ENCODE results near the gene SLC49A3. TPM values are rescaled to one million over a fixed set of nuclear protein-coding genes. Genes with fewer than 3 reads are reported as not detected.
A peak's percentile ranks its signal among the peaks of the same experiment; 100 is the strongest.

Gene SLC49A3
- total and polyA plus RNA-seq, 3 experiments from 2014 or later: 0.52 to 1.1 (median 0.80) TPM

GRCh38 chr4:717601-718320 is 28.8 kb upstream of the SLC49A3 start:
- Mint-ChIP-seq H3K27me3 (no peaks in the 10 kb centered on the region), H3K36me3 (peaks cover 0 to 21% (median 2%) of the 10 kb centered on the region in 3 donors), H3K4me3 (no peak overlapping the region), H3K9me3 (peaks cover 0 to 1% (median 0%) of the 10 kb centered on the region in 5 donors), H3K4me1 (peaks cover 11 to 35% (median 14%) of the 10 kb centered on the region in 3 donors), H3K27ac (peak overlapping the region in 4 of 8 donors; percentile 15 to 93 (median 60))
- H3K27me3 ChIP-seq (ENCODE audit: insufficient read depth, low read length, poor library complexity, severe bottlenecking): no peaks in the 10 kb centered on the region
- DNase-seq: no peak
- no peak overlapping the region for H3K4me3 ChIP-seq (ENCODE audit: low read length)
- H3K4me1 ChIP-seq (ENCODE audit: insufficient read depth, low read length): no peaks in the 10 kb centered on the region
- ChIA-PET CTCF (no interaction called here), POLR2A (no interaction called here)
- H3K9me3 ChIP-seq (ENCODE audit: low read length): no peaks in the 10 kb centered on the region
- no peak overlapping the region for H3K27ac ChIP-seq (ENCODE audit: low read depth, low read length)
- H3K36me3 ChIP-seq (ENCODE audit: insufficient read depth, low read length): no peaks in the 10 kb centered on the region

DNA sequence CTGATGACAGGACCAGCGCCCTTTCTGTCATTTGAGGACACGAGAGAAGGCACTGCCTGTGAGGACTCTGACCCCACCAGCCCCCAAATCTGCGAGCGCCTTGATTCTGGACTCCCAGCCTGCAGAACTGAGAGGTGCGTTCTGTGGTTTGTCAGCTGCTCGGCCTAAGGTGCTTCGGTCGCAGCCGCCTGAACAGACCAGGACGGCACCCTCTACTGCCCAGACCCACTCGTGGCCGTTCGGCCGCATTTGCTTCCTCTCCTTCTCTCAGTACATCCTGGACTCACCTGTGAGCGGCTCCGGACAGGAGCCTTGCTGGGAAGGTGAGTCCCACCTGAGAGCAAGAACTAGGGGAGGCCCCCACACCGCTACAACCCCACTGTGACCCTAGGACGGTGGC is 25.1 kb upstream of the SLC49A3 start:
- CTCF ChIA-PET: no interaction called here
- peaks cover 0 to 7% (median 0%) of the 10 kb centered on the region in 3 donors for H3K36me3 Mint-ChIP-seq
- H3K27ac Mint-ChIP-seq: peak overlapping the region in 1 of 8 donors; percentile 54

GRCh38 chr4:712916-713632 is 24.1 kb upstream of the SLC49A3 start:
- Mint-ChIP-seq H3K4me3 (no peak overlapping the region), H3K27me3 (no peaks in the 10 kb centered on the region), H3K27ac (peak overlapping the region in 1 of 8 donors; percentile 43), H3K36me3 (peaks cover 0 to 7% (median 0%) of the 10 kb centered on the region in 3 donors), H3K4me1 (peaks cover 30 to 58% (median 45%) of the 10 kb centered on the region in 3 donors), H3K9me3 (no peaks in the 10 kb centered on the region)
- ChIA-PET CTCF (no interaction called here), POLR2A (no interaction called here)
- Histone ChIP-seq H3K9me3 (ENCODE audit: low read length) (no peaks in the 10 kb centered on the region), H3K27me3 (ENCODE audit: insufficient read depth, low read length, poor library complexity, severe bottlenecking) (no peaks in the 10 kb centered on the region), H3K4me3 (ENCODE audit: low read length) (no peak overlapping the region), H3K4me1 (ENCODE audit: insufficient read depth, low read length) (no peaks in the 10 kb centered on the region), H3K27ac (ENCODE audit: low read depth, low read length) (no peak overlapping the region), H3K36me3 (ENCODE audit: insufficient read depth, low read length) (no peaks in the 10 kb centered on the region)
- DNase-seq: no peak

More for the DNA sequence above, 25.1 kb upstream of the SLC49A3 start:
- H3K36me3 ChIP-seq (ENCODE audit: insufficient read depth, low read length): no peaks in the 10 kb centered on the region
- no peak overlapping the region for H3K27ac ChIP-seq (ENCODE audit: low read depth, low read length)
- POLR2A ChIA-PET: no interaction called here
- no peaks in the 10 kb centered on the region for H3K27me3 ChIP-seq (ENCODE audit: insufficient read depth, low read length, poor library complexity, severe bottlenecking)
- no peaks in the 10 kb centered on the region for H3K27me3 Mint-ChIP-seq
- no peaks in the 10 kb centered on the region for H3K9me3 ChIP-seq (ENCODE audit: low read length)
- no peaks in the 10 kb centered on the region for H3K9me3 Mint-ChIP-seq
- DNase-seq: no peak
- no peaks in the 10 kb centered on the region for H3K4me1 ChIP-seq (ENCODE audit: insufficient read depth, low read length)
- no peak overlapping the region for H3K4me3 Mint-ChIP-seq
- peaks cover 24 to 49% (median 39%) of the 10 kb centered on the region in 3 donors for H3K4me1 Mint-ChIP-seq
- H3K4me3 ChIP-seq (ENCODE audit: low read length): no peak overlapping the region

GRCh38 chr4:712093-712492 is 23.1 kb upstream of the SLC49A3 start:
- Mint-ChIP-seq H3K4me1 (peaks cover 27 to 53% (median 45%) of the 10 kb centered on the region in 3 donors), H3K4me3 (no peak overlapping the region)
- CTCF ChIA-PET: no interaction called here

GRCh38 chr4:710916-711315 is 22.0 kb upstream of the SLC49A3 start:
- peak overlapping the region in 2 of 8 donors; percentile 53 to 64 for H3K27ac Mint-ChIP-seq
- H3K27me3 ChIP-seq (ENCODE audit: insufficient read depth, low read length, poor library complexity, severe bottlenecking): no peaks in the 10 kb centered on the region
- H3K4me1 ChIP-seq (ENCODE audit: insufficient read depth, low read length): peaks cover 6% of the 10 kb centered on the region
- no peak for DNase-seq
- peaks cover 27 to 55% (median 40%) of the 10 kb centered on the region in 3 donors for H3K4me1 Mint-ChIP-seq
- no peaks in the 10 kb centered on the region for H3K9me3 ChIP-seq (ENCODE audit: low read length)
- H3K36me3 Mint-ChIP-seq: peaks cover 0 to 6% (median 0%) of the 10 kb centered on the region in 3 donors
- H3K36me3 ChIP-seq (ENCODE audit: insufficient read depth, low read length): no peaks in the 10 kb centered on the region
- H3K27me3 Mint-ChIP-seq: no peaks in the 10 kb centered on the region
- CTCF ChIA-PET: no interaction called here
- H3K4me3 ChIP-seq (ENCODE audit: low read length): no peak overlapping the region
- POLR2A ChIA-PET: no interaction called here
- peak overlapping the region in 1 of 7 donors; percentile 27 for H3K4me3 Mint-ChIP-seq
- H3K9me3 Mint-ChIP-seq: no peaks in the 10 kb centered on the region
- H3K27ac ChIP-seq (ENCODE audit: low read depth, low read length): no peak overlapping the region

More at GRCh38 chr4:712093-712492, 23.1 kb upstream of the SLC49A3 start:
- no peak overlapping the region for H3K4me3 ChIP-seq (ENCODE audit: low read length)
- Mint-ChIP-seq H3K27ac (peak overlapping the region in 1 of 8 donors; percentile 32), H3K9me3 (no peaks in the 10 kb centered on the region), H3K36me3 (peaks cover 0 to 7% (median 0%) of the 10 kb centered on the region in 3 donors), H3K27me3 (no peaks in the 10 kb centered on the region)
- no peaks in the 10 kb centered on the region for H3K27me3 ChIP-seq (ENCODE audit: insufficient read depth, low read length, poor library complexity, severe bottlenecking)
- POLR2A ChIA-PET: no interaction called here
- peaks cover 2% of the 10 kb centered on the region for H3K4me1 ChIP-seq (ENCODE audit: insufficient read depth, low read length)
- no peaks in the 10 kb centered on the region for H3K36me3 ChIP-seq (ENCODE audit: insufficient read depth, low read length)
- no peak for DNase-seq
- no peaks in the 10 kb centered on the region for H3K9me3 ChIP-seq (ENCODE audit: low read length)
- H3K27ac ChIP-seq (ENCODE audit: low read depth, low read length): no peak overlapping the region

DNA sequence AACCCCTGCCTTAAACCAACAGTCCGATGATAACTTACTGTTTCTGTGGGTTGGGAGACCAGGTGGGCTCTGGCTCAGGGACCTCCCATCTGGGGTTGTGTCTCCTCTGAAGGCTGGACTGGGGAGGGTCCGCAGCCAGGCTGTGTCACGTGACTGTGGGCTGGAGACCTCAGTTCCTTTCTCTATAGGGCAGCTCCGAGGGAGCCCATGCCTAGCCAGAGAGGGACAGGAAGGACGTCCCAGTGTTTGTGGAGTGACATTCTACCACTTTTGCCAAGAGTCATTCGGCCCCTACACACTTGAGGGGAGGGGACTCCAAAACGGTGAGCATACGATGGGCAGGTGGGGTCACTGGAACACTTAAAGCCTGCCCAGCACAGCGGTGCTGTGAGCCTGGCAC is 21.2 kb upstream of the SLC49A3 start:
- Mint-ChIP-seq H3K27ac (peak overlapping the region in 4 of 8 donors; percentile 11 to 64 (median 39)), H3K4me3 (peak overlapping the region in 2 of 7 donors; percentile 35 to 68), H3K9me3 (no peaks in the 10 kb centered on the region), H3K36me3 (peaks cover 0 to 9% (median 0%) of the 10 kb centered on the region in 3 donors), H3K4me1 (peaks cover 25 to 55% (median 37%) of the 10 kb centered on the region in 3 donors), H3K27me3 (no peaks in the 10 kb centered on the region)
- DNase-seq: no peak
- H3K27me3 ChIP-seq (ENCODE audit: insufficient read depth, low read length, poor library complexity, severe bottlenecking): no peaks in the 10 kb centered on the region
- no peaks in the 10 kb centered on the region for H3K36me3 ChIP-seq (ENCODE audit: insufficient read depth, low read length)
- H3K27ac ChIP-seq (ENCODE audit: low read depth, low read length): no peak overlapping the region
- H3K9me3 ChIP-seq (ENCODE audit: low read length): no peaks in the 10 kb centered on the region
- ChIA-PET POLR2A (no interaction called here), CTCF (no interaction called here)
- H3K4me3 ChIP-seq (ENCODE audit: low read length): no peak overlapping the region
- H3K4me1 ChIP-seq (ENCODE audit: insufficient read depth, low read length): peaks cover 9% of the 10 kb centered on the region

DNA sequence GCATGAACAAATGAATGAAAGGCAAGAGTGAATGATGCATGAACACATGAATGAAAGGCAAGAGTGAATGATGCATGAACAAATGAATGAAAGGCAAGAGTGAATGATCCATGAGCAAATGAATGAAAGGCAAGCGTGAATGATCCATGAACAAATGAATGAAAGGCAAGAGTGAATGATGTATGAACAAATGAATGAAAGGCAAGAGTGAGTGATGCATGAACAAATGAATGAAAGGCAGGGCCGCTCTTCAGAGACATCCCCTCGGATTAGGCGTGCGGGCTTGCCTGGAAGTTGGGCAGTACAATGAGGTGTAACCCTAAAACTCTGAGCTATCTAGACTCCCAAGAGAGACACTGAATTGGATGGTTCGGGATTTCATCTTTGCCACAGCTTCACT is 20.4 kb upstream of the SLC49A3 start:
- Histone ChIP-seq H3K4me1 (ENCODE audit: insufficient read depth, low read length) (peaks cover 13% of the 10 kb centered on the region), H3K27me3 (ENCODE audit: insufficient read depth, low read length, poor library complexity, severe bottlenecking) (no peaks in the 10 kb centered on the region), H3K36me3 (ENCODE audit: insufficient read depth, low read length) (no peaks in the 10 kb centered on the region), H3K4me3 (ENCODE audit: low read length) (no peak overlapping the region), H3K27ac (ENCODE audit: low read depth, low read length) (no peak overlapping the region), H3K9me3 (ENCODE audit: low read length) (no peaks in the 10 kb centered on the region)
- Mint-ChIP-seq H3K27ac (peak overlapping the region in 2 of 8 donors; percentile 43 to 74), H3K36me3 (peaks cover 0 to 6% (median 0%) of the 10 kb centered on the region in 3 donors), H3K4me3 (peak overlapping the region in 2 of 7 donors; percentile 35 to 68), H3K9me3 (no peaks in the 10 kb centered on the region), H3K27me3 (no peaks in the 10 kb centered on the region), H3K4me1 (peaks cover 22 to 49% (median 36%) of the 10 kb centered on the region in 3 donors)
- ChIA-PET CTCF (no interaction called here), POLR2A (no interaction called here)
- no peak for DNase-seq

DNA sequence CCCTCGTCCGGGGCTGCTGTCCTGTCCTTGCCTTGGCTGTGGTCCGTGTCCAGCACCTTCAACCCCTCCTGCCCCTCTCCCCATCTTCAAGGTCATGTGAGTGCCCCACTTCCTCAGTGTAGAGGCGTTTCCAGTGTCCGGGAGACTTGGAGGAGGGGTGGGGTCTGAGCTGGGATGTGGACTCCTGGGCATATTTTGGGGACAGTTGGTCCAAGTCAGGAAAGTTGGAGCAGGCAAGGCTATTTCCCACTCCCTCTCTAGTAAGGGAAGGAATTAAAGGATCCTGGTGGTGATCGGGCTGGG is 19.6 kb upstream of the SLC49A3 start:
- POLR2A ChIA-PET: no interaction called here
- H3K9me3 Mint-ChIP-seq: no peaks in the 10 kb centered on the region
- Histone ChIP-seq H3K9me3 (ENCODE audit: low read length) (no peaks in the 10 kb centered on the region), H3K36me3 (ENCODE audit: insufficient read depth, low read length) (no peaks in the 10 kb centered on the region), H3K4me1 (ENCODE audit: insufficient read depth, low read length) (peaks cover 13% of the 10 kb centered on the region), H3K27ac (ENCODE audit: low read depth, low read length) (no peak overlapping the region), H3K27me3 (ENCODE audit: insufficient read depth, low read length, poor library complexity, severe bottlenecking) (no peaks in the 10 kb centered on the region), H3K4me3 (ENCODE audit: low read length) (no peak overlapping the region)
- no peaks in the 10 kb centered on the region for H3K27me3 Mint-ChIP-seq
- no peak for DNase-seq
- H3K4me3 Mint-ChIP-seq: peak overlapping the region in 6 of 7 donors; percentile 1 to 72 (median 20)
- CTCF ChIA-PET: no interaction called here
- H3K4me1 Mint-ChIP-seq: peaks cover 21 to 47% (median 36%) of the 10 kb centered on the region in 3 donors
- H3K27ac Mint-ChIP-seq: peak overlapping the region in 4 of 8 donors; percentile 8 to 89 (median 50)
- peaks cover 0 to 5% (median 0%) of the 10 kb centered on the region in 3 donors for H3K36me3 Mint-ChIP-seq
